Suprapubic skin (tissue), 4 donors: ENCODE results near the gene SLC22A25. TPM values are rescaled to one million over a fixed set of nuclear protein-coding genes. Genes with fewer than 3 reads are reported as not detected.

Experiments used
- DNase-seq, 2 donors: peaks; one replicate each; pipeline ENCODE4 v3.0.0-alpha.2; 2019; ENCODE audit warnings: low spot score in 2 of 2
- H3K27ac ChIP-seq: fragments of 200-600 bp; sonication (generic); one replicate; pipeline ENCODE4 v1.5.1; 2019
- H3K27me3 ChIP-seq: fragments of 200-600 bp; sonication (generic); one replicate; pipeline ENCODE4 v1.5.1; 2019
- H3K36me3 ChIP-seq: fragments of 200-600 bp; sonication (generic); one replicate; pipeline ENCODE4 v1.5.1; 2019
- H3K4me1 ChIP-seq: fragments of 200-600 bp; sonication (generic); one replicate; pipeline ENCODE4 v1.5.1; 2019
- H3K4me3 ChIP-seq: fragments of 200-600 bp; sonication (generic); one replicate; pipeline ENCODE4 v1.5.1; 2019; ENCODE audit warnings: mild to moderate bottlenecking
- H3K9me3 ChIP-seq: fragments of 200-600 bp; sonication (generic); one replicate; pipeline ENCODE4 v1.5.1; 2019
- CTCF ChIP-seq, 2 donors: fragments of 200-600 bp in 1 of 2; fragments of 450-650 bp in 1 of 2; sonication (generic) in 1 of 2; IDR thresholded peaks; one replicate each; pipeline ENCODE4 v1.5.1; 2016 to 2019; ENCODE audit warnings: antibody characterized with exemption in 2 of 2, mild to moderate bottlenecking in 1 of 2, moderate library complexity in 1 of 2
- EP300 ChIP-seq: sonication (generic); formaldehyde crosslinking; IDR thresholded peaks from one replicate; pipeline ENCODE4 v1.6.1; 2017; ENCODE audit warnings: antibody characterized with exemption
- POLR2A ChIP-seq, 2 donors: fragments of 450-650 bp; IDR thresholded peaks; one replicate each; pipeline ENCODE4 v1.6.1; 2017; ENCODE audit warnings: antibody characterized with exemption in 2 of 2, mild to moderate bottlenecking in 2 of 2, moderate library complexity in 2 of 2
- POLR2AphosphoS5 ChIP-seq, 3 donors: sonication (generic); formaldehyde crosslinking; IDR thresholded peaks; one replicate each; pipeline ENCODE4 v1.6.1; 2017; ENCODE audit warnings: antibody characterized with exemption in 3 of 3
- WGBS: methylation state at CpG from one replicate; pipeline ENCODE4 v1.1.5; 2018; 5-methylcytosine and 5-hydroxymethylcytosine counted together
- total RNA-seq, 4 donors: library from RNA; depleted of rRNA; stranded (reverse); fragments of >200 nt; gene quantifications; one replicate each; pipeline ENCODE4 v1.1.0, GENCODE V29; 2016

The SLC22A25 gene
- total RNA-seq, 4 donors from 2014 or later, result not detected

- TF ChIP-seq POLR2A (IDR thresholded peaks at IDR 0.05) (no peak), CTCF (IDR thresholded peaks at IDR 0.05) (no peak), POLR2AphosphoS5 (IDR thresholded peaks at IDR 0.05) (no peak), EP300 (no peak)
- no peak overlapping the region for H3K27ac ChIP-seq
- H3K27me3 ChIP-seq, result peaks cover 9% of the 10 kb centered on the region
- no peak overlapping the region for H3K4me3 ChIP-seq
- DNase-seq, result no peak
- WGBS, result 46% methylated on average over 3 of the region's 3 CpGs
- no peaks in the 10 kb centered on the region for H3K4me1 ChIP-seq
- H3K9me3 ChIP-seq, result no peaks in the 10 kb centered on the region
- H3K36me3 ChIP-seq, result no peaks in the 10 kb centered on the region
These were observed 33.3 kb downstream of the SLC22A25 start for GRCh38 chr11:63210111-63210510.

Other genes with a start within 250 kb of the SLC22A25 start
- gene SLC22A8, start 227.8 kb downstream of the SLC22A25 start, total RNA-seq, result not detected
- gene SLC22A24, start 99.4 kb downstream of the SLC22A25 start, total RNA-seq, result not detected
- gene SLC22A9, start 126.2 kb upstream of the SLC22A25 start, total RNA-seq, result not detected
- 1 to 10 TPM in 3 of 4 donors, under 1 TPM in 1; 0.38 to 9.9 (median 2.4) TPM for gene PLAAT5, start 247.6 kb upstream of the SLC22A25 start, total RNA-seq